SK-N-SH treated with all-trans-retinoic acid at 6 μM for 48 hours (cell line): Measurements from ENCODE around the gene MAGEB17.

Experiments used
- CSDC2 ChIP-seq: fragments of 250-450 bp; sonication (Bioruptor Pico); IDR thresholded peaks from 2 replicates; pipeline ENCODE4 v1.5.0; 2020; ENCODE audit warnings: mild to moderate bottlenecking, moderate library complexity
- ISL1 ChIP-seq: fragments of 250-450 bp; sonication (Bioruptor Pico); IDR thresholded peaks from 2 replicates; pipeline ENCODE4 v2.1.2; 2022; ENCODE audit warnings: mild to moderate bottlenecking, moderate library complexity

DNA sequence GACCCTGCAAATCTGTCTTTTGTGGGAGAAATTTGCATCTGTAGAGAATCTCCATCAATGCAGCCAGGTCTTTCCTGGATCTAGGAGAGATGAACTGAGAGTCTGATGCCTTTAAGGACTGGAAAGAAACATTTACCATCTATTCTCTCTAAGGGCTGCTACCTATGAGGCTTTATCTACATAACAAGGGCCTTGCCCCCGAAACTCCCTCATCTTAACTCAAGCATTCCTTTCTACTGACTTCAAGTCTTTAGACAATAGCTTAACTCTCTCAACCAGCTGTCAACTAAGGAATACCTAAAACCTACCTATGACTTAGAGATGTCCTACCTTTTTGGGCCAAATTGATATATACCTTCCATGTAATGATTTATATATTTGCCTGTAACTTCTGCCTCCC, 32.1 kb downstream of the MAGEB17 start:
- TF ChIP-seq ISL1, result no peak
- TF ChIP-seq CSDC2 (CRISPR knock-in tag), result no peak
